Measurements from ENCODE around the gene FARP1. TPM values are rescaled to one million over a fixed set of nuclear protein-coding genes. Genes with fewer than 3 reads are reported as not detected.

The FARP1 gene
- total and polyA plus RNA-seq, 2 experiments from 2014 or later, result 43.2 to 44.2 TPM

- Histone ChIP-seq H3K27ac (no peak overlapping the region), H3K4me3 (no peak overlapping the region), H3K4me1 (ENCODE audit: low read depth) (no peaks in the 10 kb centered on the region), H3K36me3 (no peaks in the 10 kb centered on the region), H3K27me3 (no peaks in the 10 kb centered on the region), H3K9me3 (ENCODE audit: low read depth) (no peaks in the 10 kb centered on the region)
- no peak for DNase-seq (ENCODE audit: low read depth in 1 of 2, low spot score in 1 of 2)
- no peak for TF ChIP-seq CTCF (IDR thresholded peaks at IDR 0.05; ENCODE audit: low read depth, low read length)
Measured at GRCh38 chr13:98438246-98439125, 295.6 kb downstream of the FARP1 start.

GRCh38 chr13:98439126-98439828 lies 296.4 kb downstream of the FARP1 start:
- no peak overlapping the region for H3K27ac ChIP-seq
- no peak for DNase-seq (ENCODE audit: low read depth in 1 of 2, low spot score in 1 of 2)
- no peaks in the 10 kb centered on the region for H3K36me3 ChIP-seq
- H3K4me1 ChIP-seq (ENCODE audit: low read depth), result no peaks in the 10 kb centered on the region
- no peak for TF ChIP-seq CTCF (IDR thresholded peaks at IDR 0.05; ENCODE audit: low read depth, low read length)
- H3K27me3 ChIP-seq, result no peaks in the 10 kb centered on the region
- no peak overlapping the region for H3K4me3 ChIP-seq
- no peaks in the 10 kb centered on the region for H3K9me3 ChIP-seq (ENCODE audit: low read depth)

- Histone ChIP-seq H3K27ac (no peak overlapping the region), H3K4me3 (no peak overlapping the region), H3K9me3 (ENCODE audit: low read depth) (no peaks in the 10 kb centered on the region), H3K36me3 (no peaks in the 10 kb centered on the region), H3K4me1 (ENCODE audit: low read depth) (no peaks in the 10 kb centered on the region), H3K27me3 (no peaks in the 10 kb centered on the region)
- no peak for DNase-seq (ENCODE audit: low read depth in 1 of 2, low spot score in 1 of 2)
- no peak for TF ChIP-seq CTCF (IDR thresholded peaks at IDR 0.05; ENCODE audit: low read depth, low read length)
Measured at GRCh38 chr13:98439896-98440295, 297.0 kb downstream of the FARP1 start.

- Histone ChIP-seq H3K27me3 (no peaks in the 10 kb centered on the region), H3K27ac (no peak overlapping the region), H3K4me1 (ENCODE audit: low read depth) (no peaks in the 10 kb centered on the region), H3K36me3 (no peaks in the 10 kb centered on the region), H3K4me3 (no peak overlapping the region), H3K9me3 (ENCODE audit: low read depth) (no peaks in the 10 kb centered on the region)
- no peak for TF ChIP-seq CTCF (IDR thresholded peaks at IDR 0.05; ENCODE audit: low read depth, low read length)
- DNase-seq (ENCODE audit: low read depth in 1 of 2, low spot score in 1 of 2), result no peak
Measured at GRCh38 chr13:98440390-98441055, 297.6 kb downstream of the FARP1 start.

- Histone ChIP-seq H3K27me3 (no peaks in the 10 kb centered on the region), H3K4me1 (ENCODE audit: low read depth) (no peaks in the 10 kb centered on the region), H3K36me3 (no peaks in the 10 kb centered on the region), H3K27ac (no peak overlapping the region), H3K9me3 (ENCODE audit: low read depth) (no peaks in the 10 kb centered on the region), H3K4me3 (no peak overlapping the region)
- DNase-seq (ENCODE audit: low read depth in 1 of 2, low spot score in 1 of 2), result peak in 1 of 2 donors; percentile 18
- TF ChIP-seq CTCF (IDR thresholded peaks at IDR 0.05; ENCODE audit: low read depth, low read length), result no peak
Measured at GRCh38 chr13:98441056-98441676, 298.3 kb downstream of the FARP1 start.
